Type B pancreatic cell (in vitro differentiated cells): ENCODE results near the gene ZDHHC14. TPM values are rescaled to one million over a fixed set of nuclear protein-coding genes. Genes with fewer than 3 reads are reported as not detected.

Experiments used
- DNase-seq: peaks from one replicate; pipeline ENCODE4 v3.0.0; 2021; ENCODE audit warnings: mixed read lengths; ENCODE audit not compliant: unreplicated experiment; ENCODE audit errors: extremely low spot score
- H3K27ac Mint-ChIP-seq: 2 replicates; pipeline ENCODE4 v1.8.0; 2021; ENCODE audit warnings: mild to moderate bottlenecking, mixed read lengths
- H3K27me3 Mint-ChIP-seq: 2 replicates; pipeline ENCODE4 v1.8.0; 2021; ENCODE audit warnings: mixed read lengths
- H3K36me3 Mint-ChIP-seq: 2 replicates; pipeline ENCODE4 v1.8.0; 2021; ENCODE audit warnings: mixed read lengths
- H3K4me1 Mint-ChIP-seq: one replicate; pipeline ENCODE4 v1.8.0; 2021; ENCODE audit warnings: mixed read lengths; ENCODE audit not compliant: unreplicated experiment
- H3K4me3 Mint-ChIP-seq: 2 replicates; pipeline ENCODE4 v1.8.0; 2021; ENCODE audit warnings: mild to moderate bottlenecking, mixed read lengths
- H3K9me3 Mint-ChIP-seq: 2 replicates; pipeline ENCODE4 v1.8.0; 2021; ENCODE audit warnings: mixed read lengths
- CTCF ChIP-seq: fragments of 200-600 bp; sonication (generic); conservative IDR thresholded peaks from 2 replicates; pipeline ENCODE4 v1.5.0; 2021; ENCODE audit warnings: antibody characterized with exemption, mild to moderate bottlenecking
- total RNA-seq: library from RNA; stranded (reverse); gene quantifications from 2 replicates; pipeline ENCODE4 v1.2.1, GENCODE V29; 2021; ENCODE audit warnings: low replicate concordance

Gene ZDHHC14
- total RNA-seq, 1 donor from 2014 or later, result 11.1 TPM

- Mint-ChIP-seq H3K9me3 (peaks cover 10% of the 10 kb centered on the region), H3K36me3 (peaks cover 3% of the 10 kb centered on the region), H3K27me3 (no peaks in the 10 kb centered on the region), H3K4me3 (no peak overlapping the region), H3K27ac (no peak overlapping the region), H3K4me1 (peaks cover 4% of the 10 kb centered on the region)
- TF ChIP-seq CTCF, result no peak
- DNase-seq, result no peak
Measured at GRCh38 chr6:157510323-157511188, 129.6 kb downstream of the ZDHHC14 start.

DNA sequence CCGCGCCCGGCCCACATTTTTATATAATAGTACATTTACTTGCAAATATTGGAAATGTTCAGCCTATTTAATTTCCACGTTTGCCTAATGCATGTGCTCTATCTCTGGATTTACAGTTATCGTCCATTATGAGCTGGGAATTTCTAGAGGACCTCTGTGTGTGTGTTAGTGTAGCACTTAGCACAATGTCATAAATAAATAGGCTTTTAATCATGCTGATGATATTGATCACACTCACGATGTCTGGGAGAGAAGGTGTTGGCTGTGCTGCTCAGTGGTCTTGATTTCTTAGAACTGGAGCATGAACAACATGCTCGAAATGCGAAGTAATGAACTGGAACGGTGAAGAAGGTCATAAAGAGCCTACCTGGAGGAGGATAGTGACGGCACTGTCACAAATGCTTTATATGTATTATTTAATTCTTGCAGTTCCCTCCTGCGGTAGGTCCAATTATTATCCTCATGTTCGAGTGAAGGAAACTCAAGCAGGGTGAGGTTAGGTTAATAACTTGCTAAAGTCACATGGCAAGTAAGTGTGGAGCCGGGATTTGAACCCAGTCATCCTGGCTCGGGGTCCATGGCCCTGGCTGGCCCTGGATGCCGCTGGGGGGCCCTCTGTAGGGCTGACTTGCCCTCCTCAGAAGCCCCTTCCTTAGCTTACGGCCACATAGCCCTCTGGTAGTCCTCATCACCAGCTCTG lies 130.8 kb downstream of the ZDHHC14 start:
- H3K27me3 Mint-ChIP-seq, result no peaks in the 10 kb centered on the region
- H3K4me1 Mint-ChIP-seq, result peaks cover 4% of the 10 kb centered on the region
- H3K4me3 Mint-ChIP-seq, result no peak overlapping the region
- H3K9me3 Mint-ChIP-seq, result peaks cover 1% of the 10 kb centered on the region
- no peak for TF ChIP-seq CTCF
- H3K36me3 Mint-ChIP-seq, result peaks cover 3% of the 10 kb centered on the region
- no peak overlapping the region for H3K27ac Mint-ChIP-seq
- DNase-seq, result no peak

- Mint-ChIP-seq H3K4me3 (no peak overlapping the region), H3K36me3 (peaks cover 3% of the 10 kb centered on the region), H3K9me3 (no peaks in the 10 kb centered on the region), H3K27me3 (no peaks in the 10 kb centered on the region), H3K27ac (no peak overlapping the region), H3K4me1 (peaks cover 4% of the 10 kb centered on the region)
- no peak for TF ChIP-seq CTCF
- DNase-seq, result no peak
Measured at GRCh38 chr6:157512382-157512682, 131.3 kb downstream of the ZDHHC14 start.

DNA sequence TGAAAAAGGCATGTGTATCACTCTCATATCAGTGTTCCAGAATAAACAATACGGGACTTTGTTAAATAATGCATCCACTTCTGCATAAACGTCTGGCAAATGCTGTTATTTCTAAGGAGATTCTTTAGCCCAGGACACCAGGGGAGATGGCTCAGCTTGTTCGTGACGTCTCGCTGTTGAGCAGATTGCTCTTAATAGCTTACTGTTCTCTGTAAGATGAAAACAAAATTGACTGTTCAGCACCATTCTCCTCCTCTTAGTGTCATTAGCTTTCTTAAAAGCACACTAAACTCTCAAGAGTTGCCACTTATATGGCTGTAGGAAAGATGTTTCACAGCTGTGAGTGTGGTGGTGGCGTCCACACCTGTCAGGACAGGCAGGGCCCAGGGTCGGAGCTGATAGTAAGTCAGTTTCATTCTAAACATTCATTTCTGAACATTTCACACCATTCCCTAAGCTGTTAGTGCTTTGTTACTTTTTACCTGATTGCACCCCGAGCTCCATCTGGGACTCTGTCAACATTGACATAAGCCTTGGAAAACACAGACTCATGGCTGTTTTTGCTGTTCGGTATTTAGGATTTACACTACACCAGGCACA lies 132.1 kb downstream of the ZDHHC14 start:
- Mint-ChIP-seq H3K4me1 (peaks cover 4% of the 10 kb centered on the region), H3K27ac (peak overlapping the region; percentile 36), H3K27me3 (no peaks in the 10 kb centered on the region), H3K9me3 (no peaks in the 10 kb centered on the region), H3K4me3 (no peak overlapping the region), H3K36me3 (peaks cover 3% of the 10 kb centered on the region)
- DNase-seq, result no peak
- no peak for TF ChIP-seq CTCF

- no peak overlapping the region for H3K4me3 Mint-ChIP-seq
- H3K27me3 Mint-ChIP-seq, result no peaks in the 10 kb centered on the region
- peaks cover 3% of the 10 kb centered on the region for H3K36me3 Mint-ChIP-seq
- no peak overlapping the region for H3K27ac Mint-ChIP-seq
- peaks cover 4% of the 10 kb centered on the region for H3K4me1 Mint-ChIP-seq
- no peak for TF ChIP-seq CTCF
- no peaks in the 10 kb centered on the region for H3K9me3 Mint-ChIP-seq
- DNase-seq, result no peak
Measured at GRCh38 chr6:157513619-157514485, 132.9 kb downstream of the ZDHHC14 start.
